Stimulated activated CD8-positive, alpha-beta memory T cell treated with anti-CD3 and anti-CD28 coated beads, Interleukin-7, amount 100 ng/mL, for 48 hours (primary cell): Measurements from ENCODE around the gene KRCC1.
"Not testable (repeated sequence)": the region's sequence is repeated elsewhere in the genome, so short reads cannot be mapped to it uniquely, and the experiment has no call there.

ENCODE experiments used
- DNase-seq, 2 donors: peaks; one replicate each; pipeline ENCODE4 v3.0.0-alpha.2; 2020; ENCODE audit warnings: low read depth in 1 of 2; ENCODE audit errors: extremely low read depth in 1 of 2

Gene KRCC1

GRCh38 chr2:88048541-88048940 lies 7.0 kb downstream of the KRCC1 start:
- no peak for DNase-seq

- DNase-seq = not testable (repeated sequence)
These were observed 10.0 kb downstream of the KRCC1 start for GRCh38 chr2:88045561-88045960.

- DNase-seq = no peak
These were observed 13.1 kb downstream of the KRCC1 start for GRCh38 chr2:88042476-88042875.

- no peak for DNase-seq
These were observed 17.1 kb downstream of the KRCC1 start for GRCh38 chr2:88038263-88039105.

GRCh38 chr2:88036606-88037005 lies 19.0 kb downstream of the KRCC1 start:
- DNase-seq = no peak

- no peak for DNase-seq
These were observed 19.4 kb downstream of the KRCC1 start for GRCh38 chr2:88036182-88036581.

GRCh38 chr2:88032070-88032702 lies 23.4 kb downstream of the KRCC1 start:
- DNase-seq = no peak

GRCh38 chr2:88028931-88029330 lies 26.7 kb downstream of the KRCC1 start:
- no peak for DNase-seq

- no peak for DNase-seq
These were observed 27.7 kb downstream of the KRCC1 start for GRCh38 chr2:88027697-88028389.

- DNase-seq = no peak
These were observed 31.1 kb downstream of the KRCC1 start for GRCh38 chr2:88024509-88024908.

- DNase-seq = no peak
These were observed 33.0 kb downstream of the KRCC1 start for GRCh38 chr2:88022669-88022921.

GRCh38 chr2:88019985-88020384 lies 35.6 kb downstream of the KRCC1 start:
- no peak for DNase-seq

GRCh38 chr2:88018909-88019308 lies 36.7 kb downstream of the KRCC1 start:
- no peak for DNase-seq

- DNase-seq = not testable (repeated sequence)
These were observed 37.3 kb downstream of the KRCC1 start for GRCh38 chr2:88018077-88018805.

- DNase-seq = not testable (repeated sequence)
These were observed 37.9 kb downstream of the KRCC1 start for GRCh38 chr2:88017780-88018038.

GRCh38 chr2:88016960-88017779 lies 38.4 kb downstream of the KRCC1 start:
- DNase-seq = peak in 1 of 2 donors; percentile 32

- peak; percentile 52 for DNase-seq
These were observed 39.3 kb downstream of the KRCC1 start, which contains the start of gene RNU2-63P for GRCh38 chr2:88016086-88016959. TSS of gene RNU2-63P (minus strand) at chr2:88016547.

- no peak for DNase-seq
These were observed 44.6 kb downstream of the KRCC1 start for GRCh38 chr2:88011011-88011410.

- DNase-seq = no peak
These were observed 45.4 kb downstream of the KRCC1 start for GRCh38 chr2:88010136-88010535.
